Liver (tissue), 9 donors: ENCODE measurements around the gene CDON. TPM values are rescaled to one million over a fixed set of nuclear protein-coding genes. Genes with fewer than 3 reads are reported as not detected.

Source experiments
- DNase-seq: peaks from one replicate; pipeline ENCODE4 v3.0.0-alpha.2; 2017; ENCODE audit warnings: low spot score
- H3K27ac ChIP-seq, 2 donors: one replicate each; pipeline ENCODE4 v1.7.0; 2013; ENCODE audit warnings: inconsistent platforms in 2 of 2, low read length in 2 of 2, control low read depth in 1 of 2, low read depth in 1 of 2, mild to moderate bottlenecking in 1 of 2
- H3K27me3 ChIP-seq, 4 donors: one replicate each; pipeline versions ENCODE4 v1.6.1 to v1.7.0; 2013; ENCODE audit warnings: low read length in 3 of 4, inconsistent platforms in 1 of 4, mild to moderate bottlenecking in 1 of 4, moderate library complexity in 1 of 4; ENCODE audit not compliant: control insufficient read depth in 4 of 4, insufficient read depth in 4 of 4
- H3K36me3 ChIP-seq, 4 donors: one replicate each; pipeline versions ENCODE4 v1.6.1 to v1.7.0; 2013; ENCODE audit warnings: low read length in 3 of 4, mild to moderate bottlenecking in 3 of 4, low read depth in 1 of 4, moderate library complexity in 1 of 4; ENCODE audit not compliant: control insufficient read depth in 4 of 4, insufficient read depth in 3 of 4
- H3K4me1 ChIP-seq, 4 donors: one replicate each; pipeline versions ENCODE4 v1.6.1 to v1.7.0; 2013; ENCODE audit warnings: low read length in 3 of 4, mild to moderate bottlenecking in 3 of 4, moderate library complexity in 1 of 4; ENCODE audit not compliant: control insufficient read depth in 4 of 4, insufficient read depth in 4 of 4
- H3K4me3 ChIP-seq, 3 donors: one replicate each; pipeline versions ENCODE4 v1.6.1 to v1.7.0; 2013; ENCODE audit warnings: low read length in 3 of 3, control low read depth in 1 of 3, low read depth in 1 of 3, mild to moderate bottlenecking in 1 of 3
- H3K9ac ChIP-seq, 2 donors: one replicate each; pipeline ENCODE4 v1.7.0; 2013; ENCODE audit warnings: low read length in 2 of 2, mild to moderate bottlenecking in 2 of 2, moderate library complexity in 2 of 2, control low read depth in 1 of 2, low read depth in 1 of 2
- H3K9me3 ChIP-seq, 4 donors: one replicate each; pipeline versions ENCODE4 v1.6.1 to v1.7.0; 2013; ENCODE audit warnings: low read length in 3 of 4; ENCODE audit not compliant: control insufficient read depth in 4 of 4
- EGR1 ChIP-seq, 2 donors: IDR thresholded peaks; 2 replicates each; pipeline ENCODE4 v1.6.1; 2016 to 2018; ENCODE audit warnings: antibody characterized with exemption in 2 of 2, low read depth in 2 of 2
- FOXA1 ChIP-seq: IDR thresholded peaks from 2 replicates; pipeline ENCODE4 v1.6.1; 2016; ENCODE audit warnings: antibody characterized with exemption
- FOXA2 ChIP-seq: IDR thresholded peaks from 2 replicates; pipeline ENCODE4 v1.6.1; 2016; ENCODE audit warnings: antibody characterized with exemption
- GABPA ChIP-seq, 2 donors: IDR thresholded peaks in 1 of 2; conservative IDR thresholded peaks in 1 of 2; 2 replicates each; pipeline ENCODE4 v1.6.1; 2016; ENCODE audit warnings: antibody characterized with exemption in 2 of 2, mild to moderate bottlenecking in 1 of 2, moderate library complexity in 1 of 2
- HNF4A ChIP-seq, 2 donors: conservative IDR thresholded peaks; 2 replicates each; pipeline ENCODE4 v1.6.1; 2016; ENCODE audit warnings: antibody characterized with exemption in 2 of 2, mild to moderate bottlenecking in 2 of 2
- HNF4G ChIP-seq: IDR thresholded peaks from 2 replicates; pipeline ENCODE4 v1.6.1; 2016; ENCODE audit warnings: antibody characterized with exemption
- JUND ChIP-seq, 2 donors: IDR thresholded peaks; 2 replicates each; pipeline ENCODE4 v1.6.1; 2016; ENCODE audit warnings: antibody characterized with exemption in 2 of 2
- NR2F2 ChIP-seq: IDR thresholded peaks from 2 replicates; pipeline ENCODE4 v1.6.1; 2016; ENCODE audit warnings: antibody characterized with exemption
- RAD21 ChIP-seq, 2 donors: IDR thresholded peaks; 2 replicates each; pipeline ENCODE4 v1.6.1; 2016; ENCODE audit warnings: antibody characterized with exemption in 2 of 2, mild to moderate bottlenecking in 2 of 2
- RXRA ChIP-seq, 2 donors: IDR thresholded peaks; 2 replicates each; pipeline ENCODE4 v1.6.1; 2017 to 2018; ENCODE audit warnings: antibody characterized with exemption in 2 of 2, mild to moderate bottlenecking in 1 of 2
- SP1 ChIP-seq: IDR thresholded peaks from 2 replicates; pipeline ENCODE4 v1.6.1; 2018; ENCODE audit warnings: antibody characterized with exemption, mild to moderate bottlenecking
- TAF1 ChIP-seq: conservative IDR thresholded peaks from 2 replicates; pipeline ENCODE4 v1.6.1; 2016; ENCODE audit warnings: antibody characterized with exemption, mild to moderate bottlenecking
- YY1 ChIP-seq: IDR thresholded peaks from 2 replicates; pipeline ENCODE4 v1.6.1; 2016; ENCODE audit warnings: antibody characterized with exemption, mild to moderate bottlenecking
- WGBS: extraction: QIAGEN DNeasy Blood & Tissue Kit; methylation state at CpG from one replicate; pipeline ENCODE4 v1.1.7; 2013; 5-methylcytosine and 5-hydroxymethylcytosine counted together
- polyA plus RNA-seq, 2 donors: library from polyadenylated mRNA; stranded (reverse) in 1 of 2; unstranded in 1 of 2; fragments of 200-250 nt in 1 of 2; fragments of >200 nt in 1 of 2; fragmentation: Nextera tagmentation in 1 of 2; extraction: Ambion mirVana in 1 of 2; gene quantifications; one replicate each; pipeline versions ENCODE4 v1.2.1 to v1.2.3, GENCODE V29; 2013 to 2015
- total RNA-seq, 2 donors: library from RNA; depleted of rRNA; stranded (reverse); fragments of >200 nt; gene quantifications; one replicate each; pipeline ENCODE4 v1.2.3, GENCODE V29; 2014
- TF ChIP-seq, protein P1 (sequence below): fragments of 150-350 bp; IDR thresholded peaks from 2 replicates; pipeline ENCODE4 v1.5.1; 2017; ENCODE audit warnings: improper control_type of control experiment, low read depth, low read length; ENCODE audit not compliant: missing input control
- TF ChIP-seq, protein P2 (sequence below): IDR thresholded peaks from 2 replicates; pipeline ENCODE4 v1.6.1; 2016; ENCODE audit warnings: antibody characterized with exemption
- TF ChIP-seq, protein P3 (sequence below): IDR thresholded peaks from 2 replicates; pipeline ENCODE4 v1.6.1; 2016; ENCODE audit warnings: antibody characterized with exemption, mild to moderate bottlenecking
- TF ChIP-seq, protein P4 (sequence below): IDR thresholded peaks from 2 replicates; pipeline ENCODE4 v1.6.1; 2016; ENCODE audit warnings: antibody characterized with exemption
- TF ChIP-seq, protein P5 (sequence below): IDR thresholded peaks from 2 replicates; pipeline ENCODE4 v1.6.1; 2016; ENCODE audit warnings: antibody characterized with exemption
- donor health status: healthy.
- donor health status: healthy.
- donor health status: healthy.
- donor health status: healthy.
- donor health status: healthy.

CDON gene
- total and polyA plus RNA-seq, 4 donors = 0.69 to 7.4 (median 3.9) TPM

DNA sequence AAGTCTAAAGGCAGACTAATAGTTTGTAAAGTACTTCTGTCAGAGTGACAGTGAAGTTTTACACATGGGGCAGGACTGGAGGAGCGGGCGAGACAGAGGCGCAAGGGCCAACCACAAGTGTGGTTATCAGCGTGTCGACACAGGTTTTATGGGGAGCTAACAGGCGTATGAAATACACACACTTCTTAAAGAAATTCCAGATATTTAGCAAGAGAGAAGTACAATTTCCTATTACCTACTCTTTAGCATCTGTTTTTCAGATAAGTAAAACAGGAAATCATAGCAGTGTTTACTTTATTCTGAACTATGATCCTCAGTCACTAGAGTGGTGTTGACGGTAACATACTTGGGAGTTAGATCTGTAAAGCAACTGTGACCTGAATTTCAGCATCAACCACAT lies 94.3 kb downstream of the CDON start:
- no peaks in the 10 kb centered on the region for H3K27me3 ChIP-seq
- H3K27ac ChIP-seq = peak overlapping the region; percentile 56 to 61
- WGBS = 38% methylated on average over 7 of the region's 7 CpGs
- H3K4me1 ChIP-seq = peaks cover 3 to 10% (median 5%) of the 10 kb centered on the region in 4 donors
- TF ChIP-seq SP1 (peak; percentile 93), JUND (IDR thresholded peaks at IDR 0.05) (peak; percentile 55 to 78), NR2F2 (peak; percentile 32), TAF1 (no peak), HNF4A (conservative IDR thresholded peaks at IDR 0.05) (peak; percentile 91 to 92), HNF4G (peak; percentile 69), RXRA (IDR thresholded peaks at IDR 0.05) (peak; percentile 62 to 71), EGR1 (IDR thresholded peaks at IDR 0.05; ENCODE audit: low read depth in 2 of 2) (no peak), GABPA (IDR thresholded peaks at IDR 0.05 in 1 of 2, conservative IDR thresholded peaks at IDR 0.05 in 1 of 2) (peak in 1 of 2 donors; percentile 33), RAD21 (IDR thresholded peaks at IDR 0.05) (peak; percentile 43 to 52), FOXA1 (peak; percentile 87), YY1 (peak; percentile 36), FOXA2 (peak; percentile 96)
- TF ChIP-seq, protein P1, sequence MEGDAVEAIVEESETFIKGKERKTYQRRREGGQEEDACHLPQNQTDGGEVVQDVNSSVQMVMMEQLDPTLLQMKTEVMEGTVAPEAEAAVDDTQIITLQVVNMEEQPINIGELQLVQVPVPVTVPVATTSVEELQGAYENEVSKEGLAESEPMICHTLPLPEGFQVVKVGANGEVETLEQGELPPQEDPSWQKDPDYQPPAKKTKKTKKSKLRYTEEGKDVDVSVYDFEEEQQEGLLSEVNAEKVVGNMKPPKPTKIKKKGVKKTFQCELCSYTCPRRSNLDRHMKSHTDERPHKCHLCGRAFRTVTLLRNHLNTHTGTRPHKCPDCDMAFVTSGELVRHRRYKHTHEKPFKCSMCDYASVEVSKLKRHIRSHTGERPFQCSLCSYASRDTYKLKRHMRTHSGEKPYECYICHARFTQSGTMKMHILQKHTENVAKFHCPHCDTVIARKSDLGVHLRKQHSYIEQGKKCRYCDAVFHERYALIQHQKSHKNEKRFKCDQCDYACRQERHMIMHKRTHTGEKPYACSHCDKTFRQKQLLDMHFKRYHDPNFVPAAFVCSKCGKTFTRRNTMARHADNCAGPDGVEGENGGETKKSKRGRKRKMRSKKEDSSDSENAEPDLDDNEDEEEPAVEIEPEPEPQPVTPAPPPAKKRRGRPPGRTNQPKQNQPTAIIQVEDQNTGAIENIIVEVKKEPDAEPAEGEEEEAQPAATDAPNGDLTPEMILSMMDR = no peak
- TF ChIP-seq, protein P2, sequence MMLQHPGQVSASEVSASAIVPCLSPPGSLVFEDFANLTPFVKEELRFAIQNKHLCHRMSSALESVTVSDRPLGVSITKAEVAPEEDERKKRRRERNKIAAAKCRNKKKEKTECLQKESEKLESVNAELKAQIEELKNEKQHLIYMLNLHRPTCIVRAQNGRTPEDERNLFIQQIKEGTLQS = no peak
- TF ChIP-seq, protein P3, sequence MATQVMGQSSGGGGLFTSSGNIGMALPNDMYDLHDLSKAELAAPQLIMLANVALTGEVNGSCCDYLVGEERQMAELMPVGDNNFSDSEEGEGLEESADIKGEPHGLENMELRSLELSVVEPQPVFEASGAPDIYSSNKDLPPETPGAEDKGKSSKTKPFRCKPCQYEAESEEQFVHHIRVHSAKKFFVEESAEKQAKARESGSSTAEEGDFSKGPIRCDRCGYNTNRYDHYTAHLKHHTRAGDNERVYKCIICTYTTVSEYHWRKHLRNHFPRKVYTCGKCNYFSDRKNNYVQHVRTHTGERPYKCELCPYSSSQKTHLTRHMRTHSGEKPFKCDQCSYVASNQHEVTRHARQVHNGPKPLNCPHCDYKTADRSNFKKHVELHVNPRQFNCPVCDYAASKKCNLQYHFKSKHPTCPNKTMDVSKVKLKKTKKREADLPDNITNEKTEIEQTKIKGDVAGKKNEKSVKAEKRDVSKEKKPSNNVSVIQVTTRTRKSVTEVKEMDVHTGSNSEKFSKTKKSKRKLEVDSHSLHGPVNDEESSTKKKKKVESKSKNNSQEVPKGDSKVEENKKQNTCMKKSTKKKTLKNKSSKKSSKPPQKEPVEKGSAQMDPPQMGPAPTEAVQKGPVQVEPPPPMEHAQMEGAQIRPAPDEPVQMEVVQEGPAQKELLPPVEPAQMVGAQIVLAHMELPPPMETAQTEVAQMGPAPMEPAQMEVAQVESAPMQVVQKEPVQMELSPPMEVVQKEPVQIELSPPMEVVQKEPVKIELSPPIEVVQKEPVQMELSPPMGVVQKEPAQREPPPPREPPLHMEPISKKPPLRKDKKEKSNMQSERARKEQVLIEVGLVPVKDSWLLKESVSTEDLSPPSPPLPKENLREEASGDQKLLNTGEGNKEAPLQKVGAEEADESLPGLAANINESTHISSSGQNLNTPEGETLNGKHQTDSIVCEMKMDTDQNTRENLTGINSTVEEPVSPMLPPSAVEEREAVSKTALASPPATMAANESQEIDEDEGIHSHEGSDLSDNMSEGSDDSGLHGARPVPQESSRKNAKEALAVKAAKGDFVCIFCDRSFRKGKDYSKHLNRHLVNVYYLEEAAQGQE = peak; percentile 44
- TF ChIP-seq, protein P4, sequence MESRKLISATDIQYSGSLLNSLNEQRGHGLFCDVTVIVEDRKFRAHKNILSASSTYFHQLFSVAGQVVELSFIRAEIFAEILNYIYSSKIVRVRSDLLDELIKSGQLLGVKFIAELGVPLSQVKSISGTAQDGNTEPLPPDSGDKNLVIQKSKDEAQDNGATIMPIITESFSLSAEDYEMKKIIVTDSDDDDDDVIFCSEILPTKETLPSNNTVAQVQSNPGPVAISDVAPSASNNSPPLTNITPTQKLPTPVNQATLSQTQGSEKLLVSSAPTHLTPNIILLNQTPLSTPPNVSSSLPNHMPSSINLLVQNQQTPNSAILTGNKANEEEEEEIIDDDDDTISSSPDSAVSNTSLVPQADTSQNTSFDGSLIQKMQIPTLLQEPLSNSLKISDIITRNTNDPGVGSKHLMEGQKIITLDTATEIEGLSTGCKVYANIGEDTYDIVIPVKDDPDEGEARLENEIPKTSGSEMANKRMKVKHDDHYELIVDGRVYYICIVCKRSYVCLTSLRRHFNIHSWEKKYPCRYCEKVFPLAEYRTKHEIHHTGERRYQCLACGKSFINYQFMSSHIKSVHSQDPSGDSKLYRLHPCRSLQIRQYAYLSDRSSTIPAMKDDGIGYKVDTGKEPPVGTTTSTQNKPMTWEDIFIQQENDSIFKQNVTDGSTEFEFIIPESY = peak; percentile 42
- TF ChIP-seq, protein P5, sequence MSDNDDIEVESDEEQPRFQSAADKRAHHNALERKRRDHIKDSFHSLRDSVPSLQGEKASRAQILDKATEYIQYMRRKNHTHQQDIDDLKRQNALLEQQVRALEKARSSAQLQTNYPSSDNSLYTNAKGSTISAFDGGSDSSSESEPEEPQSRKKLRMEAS = peak; percentile 53
- peak overlapping the region in 1 of 2 donors; percentile 30 for H3K9ac ChIP-seq
- no peaks in the 10 kb centered on the region for H3K36me3 ChIP-seq
- H3K9me3 ChIP-seq = no peaks in the 10 kb centered on the region
- no peak overlapping the region for H3K4me3 ChIP-seq
- DNase-seq = no peak
